HG02610 (cell line): ENCODE data around the gene EMILIN2.

Experiments used
- ATAC-seq: cut with Tn5 transposase; IDR thresholded peaks from one replicate; pipeline ENCODE4 v1.9.1; 2021; ENCODE audit warnings: mild to moderate bottlenecking, moderate library complexity; ENCODE audit not compliant: unreplicated experiment

Gene EMILIN2

DNA sequence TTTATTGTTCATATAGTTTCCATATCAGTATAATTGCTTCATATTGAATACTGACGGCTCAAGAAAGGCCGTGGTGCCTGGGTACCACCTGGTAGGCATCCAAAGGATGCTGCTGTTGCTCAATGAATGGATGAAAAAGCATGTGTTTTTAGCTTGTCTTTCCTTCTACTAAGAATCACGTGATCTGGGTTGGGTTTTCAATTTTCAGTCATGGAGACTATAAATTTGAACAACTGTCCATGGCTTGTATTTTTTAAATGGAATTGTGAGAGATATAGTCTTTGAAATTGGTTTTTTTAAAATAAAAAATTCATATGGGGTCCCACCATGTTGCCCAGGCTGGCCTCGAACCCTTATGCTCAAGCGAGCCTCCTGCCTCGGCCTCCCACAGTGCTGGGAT lies 25.3 kb downstream of the EMILIN2 start:
- ATAC-seq, result no peak

GRCh38 chr18:2874765-2875164 lies 28.0 kb downstream of the EMILIN2 start:
- no peak for ATAC-seq

GRCh38 chr18:2878656-2879330 lies 32.0 kb downstream of the EMILIN2 start:
- no peak for ATAC-seq

DNA sequence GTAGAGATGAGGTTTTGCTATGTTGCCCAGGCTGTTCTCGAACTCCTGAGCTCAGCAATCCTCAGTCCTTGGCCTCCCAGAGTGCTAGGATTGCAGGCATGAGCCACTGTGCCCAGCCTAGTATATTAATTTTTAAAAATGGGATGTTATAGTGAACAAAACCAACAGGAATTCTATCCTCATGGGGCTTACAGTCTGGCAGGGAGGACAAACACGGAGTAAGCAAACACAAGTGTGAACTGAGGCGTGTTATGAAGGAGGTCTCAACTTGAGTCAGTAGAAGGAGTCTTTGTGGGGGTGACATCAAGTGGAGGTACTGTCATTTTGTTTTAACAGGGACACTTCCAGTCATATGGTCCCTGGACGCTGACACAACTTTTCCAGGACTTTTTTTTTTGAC lies 33.1 kb downstream of the EMILIN2 start:
- no peak for ATAC-seq

- ATAC-seq, result no peak
These were observed 33.7 kb downstream of the EMILIN2 start for GRCh38 chr18:2880473-2880872.

- no peak for ATAC-seq
These were observed 34.5 kb downstream of the EMILIN2 start for GRCh38 chr18:2881088-2881839.

- ATAC-seq, result no peak
These were observed 35.0 kb downstream of the EMILIN2 start for GRCh38 chr18:2881840-2882195.

DNA sequence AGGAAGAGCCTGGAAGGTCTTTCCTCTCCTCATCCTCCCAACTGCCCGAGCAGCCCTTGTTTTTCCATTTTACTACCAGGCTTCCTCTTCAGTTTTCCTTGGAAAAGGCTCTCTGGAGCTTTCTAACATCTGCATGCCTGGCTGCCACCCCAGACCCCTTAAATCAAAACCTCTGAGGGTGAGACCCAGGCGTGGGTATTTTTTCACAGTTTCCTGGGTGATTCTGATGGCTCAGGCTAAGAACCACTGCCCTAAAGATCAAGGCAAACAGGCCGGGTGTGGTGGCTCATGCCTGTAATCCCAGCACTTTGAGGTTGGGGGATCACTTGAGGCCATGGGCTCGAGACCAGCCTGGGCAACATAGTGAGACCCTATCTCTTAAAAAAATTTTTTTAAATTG lies 35.4 kb downstream of the EMILIN2 start:
- ATAC-seq, result no peak

DNA sequence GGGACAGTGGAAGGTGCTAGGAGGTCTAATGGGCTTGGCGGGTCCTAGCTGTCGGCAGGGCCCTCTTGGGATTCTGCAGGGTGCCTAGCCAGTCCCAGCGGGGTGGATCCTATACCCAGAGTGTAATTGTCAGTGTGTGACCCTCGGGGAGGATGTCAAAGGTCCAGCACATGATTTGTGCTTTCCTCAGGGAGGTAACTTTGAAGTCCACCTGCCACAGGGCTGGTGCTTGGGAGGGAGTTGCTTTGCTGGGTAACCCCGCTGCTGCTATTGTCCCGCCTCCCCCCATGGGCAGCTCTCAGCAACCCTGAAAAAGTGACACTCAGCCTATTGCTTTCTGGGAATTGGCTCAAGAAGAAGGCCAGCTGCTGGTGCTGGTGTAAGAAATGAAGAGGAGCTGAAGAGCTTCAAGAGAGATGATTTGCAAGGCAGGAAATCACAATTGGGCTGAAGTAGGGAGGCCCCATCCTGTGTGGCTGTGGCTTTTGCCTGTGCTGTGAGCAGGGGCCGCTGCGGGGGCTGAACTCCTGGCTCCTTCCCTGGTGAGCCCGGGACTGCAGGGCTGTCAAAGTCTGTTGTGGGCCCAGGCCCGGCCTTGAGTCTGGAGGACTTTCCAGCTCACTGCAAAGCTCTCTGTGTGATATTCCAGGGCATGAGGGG lies 36.4 kb downstream of the EMILIN2 start:
- ATAC-seq, result peak; percentile 74

- no peak for ATAC-seq
These were observed 38.0 kb downstream of the EMILIN2 start for GRCh38 chr18:2884706-2885285.

- no peak for ATAC-seq
These were observed 40.7 kb downstream of the EMILIN2 start for GRCh38 chr18:2887470-2887869.

- ATAC-seq, result no peak
These were observed 43.0 kb downstream of the EMILIN2 start for GRCh38 chr18:2889761-2890192.

DNA sequence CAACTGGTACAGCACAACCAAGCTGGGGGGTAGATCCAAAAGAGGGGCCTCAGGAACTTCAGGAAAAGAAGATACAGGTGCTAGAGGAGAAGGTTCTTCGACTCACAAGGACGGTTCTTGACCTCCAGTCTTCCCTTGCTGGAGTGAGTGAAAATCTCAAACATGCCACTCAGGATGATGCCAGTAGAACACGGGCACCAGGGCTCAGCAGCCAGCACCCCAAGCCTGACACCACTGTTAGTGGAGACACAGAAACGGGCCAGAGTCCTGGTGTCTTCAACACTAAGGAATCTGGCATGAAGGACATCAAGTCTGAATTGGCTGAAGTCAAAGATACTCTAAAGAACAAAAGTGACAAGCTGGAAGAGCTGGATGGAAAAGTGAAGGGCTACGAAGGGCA lies 43.8 kb downstream of the EMILIN2 start:
- ATAC-seq, result no peak

GRCh38 chr18:2891526-2892431 lies 45.0 kb downstream of the EMILIN2 start:
- ATAC-seq, result no peak

DNA sequence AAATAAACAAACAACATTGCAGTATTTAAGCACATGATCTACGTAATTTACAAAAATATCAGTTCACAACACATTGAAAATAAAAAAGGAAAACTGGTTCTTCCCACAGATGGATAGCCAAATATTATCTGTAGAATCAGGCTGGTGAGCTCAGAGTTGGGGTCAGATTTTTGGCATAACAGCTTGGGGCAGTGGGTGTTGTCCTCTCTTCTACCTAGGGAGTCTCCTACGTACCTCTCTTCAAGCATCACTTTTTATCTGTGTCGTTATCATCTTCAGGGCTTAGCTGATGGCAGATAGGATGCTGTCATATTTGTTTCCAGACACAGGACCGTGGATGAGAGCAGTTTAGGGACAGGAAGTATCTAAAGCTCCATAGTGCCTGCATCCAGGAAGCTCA lies 46.2 kb downstream of the EMILIN2 start:
- ATAC-seq, result no peak

- ATAC-seq, result no peak
These were observed 46.9 kb downstream of the EMILIN2 start for GRCh38 chr18:2893676-2894075.

DNA sequence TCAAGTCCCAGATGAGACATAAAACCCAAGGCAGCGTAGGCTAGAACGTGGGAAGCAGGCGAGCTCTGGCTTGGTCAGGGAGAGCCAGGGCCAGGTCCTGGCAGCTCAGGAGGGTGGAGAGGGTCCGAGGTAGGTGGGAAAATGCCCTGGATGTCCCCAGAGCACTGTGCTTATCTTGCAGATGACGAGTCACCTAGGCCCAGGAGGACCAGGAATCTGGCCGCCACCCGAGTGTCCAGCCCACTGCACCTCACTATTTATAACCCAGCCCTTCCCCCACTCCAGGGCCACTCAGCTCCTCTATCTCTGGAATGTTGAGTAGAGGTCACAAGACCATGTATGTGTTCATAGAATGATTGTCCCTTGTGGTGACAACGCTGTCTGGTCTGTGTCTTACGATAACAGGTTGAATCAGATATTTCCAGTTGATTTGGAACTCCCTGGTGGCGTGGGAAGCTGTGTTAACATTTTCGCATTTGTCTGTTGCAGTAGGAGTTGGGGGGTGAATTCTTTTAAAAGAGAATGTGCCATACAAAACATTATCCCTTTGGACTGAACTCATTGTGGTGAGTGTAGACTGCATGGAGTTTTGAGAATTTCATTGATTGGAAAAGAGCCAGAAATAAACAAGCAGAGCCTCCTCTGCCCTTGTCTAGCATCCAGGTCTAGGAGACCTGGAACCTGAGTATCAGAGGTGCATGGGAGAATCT lies 47.5 kb downstream of the EMILIN2 start:
- ATAC-seq, result no peak

GRCh38 chr18:2894841-2895370 lies 48.1 kb downstream of the EMILIN2 start:
- ATAC-seq, result no peak

GRCh38 chr18:2895391-2895790 lies 48.6 kb downstream of the EMILIN2 start:
- ATAC-seq, result no peak

DNA sequence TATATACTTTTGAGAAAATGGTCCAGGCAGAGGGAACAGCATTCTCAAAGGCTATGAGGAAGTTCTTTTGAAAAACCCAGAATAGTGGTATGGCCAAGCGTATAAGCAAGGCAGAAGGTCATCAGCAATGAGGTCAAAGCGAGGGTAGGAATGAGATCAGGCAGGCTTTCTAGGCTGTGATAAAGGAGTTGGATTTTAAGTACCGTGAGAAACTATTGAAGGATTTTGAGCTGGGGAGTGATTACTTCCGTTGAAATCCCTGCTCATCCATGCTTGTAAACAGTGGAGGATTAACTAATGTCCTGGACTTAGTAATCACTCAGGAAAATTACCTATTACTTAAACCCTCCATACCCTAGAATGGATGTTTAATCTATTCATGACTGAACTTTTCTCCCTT lies 50.2 kb downstream of the EMILIN2 start:
- ATAC-seq, result no peak
